Measurements from ENCODE around the gene IL16.

GRCh38 chr15:81311752-81312464 lies 115.2 kb downstream of the IL16 start:
- TF ChIP-seq CTCF (IDR thresholded peaks at IDR 0.05) (no peak), POLR2A (IDR thresholded peaks at IDR 0.05) (no peak)
